K562 (cell line): Measurements from ENCODE around the gene APOC1. TPM values are rescaled to one million over a fixed set of nuclear protein-coding genes. Genes with fewer than 3 reads are reported as not detected.

Experiments
- CREB3 ChIP-seq: fragments of 450-650 bp; conservative IDR thresholded peaks from 2 replicates; pipeline ENCODE4 v1.6.1; 2016; ENCODE audit warnings: missing genetic modification characterization, low read depth, mild to moderate bottlenecking, missing compliant biosample characterization, moderate library complexity
- DNMT1 ChIP-seq: fragments of 450-650 bp; IDR thresholded peaks from 2 replicates; pipeline ENCODE4 v1.6.1; 2016; ENCODE audit warnings: antibody characterized with exemption, mild to moderate bottlenecking
- GABPA ChIP-seq: fragments of 200-800 bp; sonication (Bioruptor generic); conservative IDR thresholded peaks from 2 replicates; pipeline ENCODE4 v1.6.1; 2016; ENCODE audit warnings: low read depth, missing genetic modification characterization, missing compliant biosample characterization
- HIVEP1 ChIP-seq: fragments of 250-450 bp; sonication (Bioruptor Pico); IDR thresholded peaks from 2 replicates; pipeline ENCODE4 v1.4.0; 2020; ENCODE audit warnings: mild to moderate bottlenecking
- MNT ChIP-seq, 2 experiments: fragments of 450-650 bp; conservative IDR thresholded peaks; 2 replicates each; pipeline ENCODE4 v1.6.1; 2017; ENCODE audit warnings: mild to moderate bottlenecking in 2 of 2, moderate library complexity in 2 of 2
- NFRKB ChIP-seq: fragments of 450-650 bp; IDR thresholded peaks from 2 replicates; pipeline ENCODE4 v1.6.1; 2016; ENCODE audit warnings: low read depth
- NFXL1 ChIP-seq: fragments of 450-650 bp; formaldehyde crosslinking; IDR thresholded peaks from 2 replicates; pipeline ENCODE4 v1.4.0; 2021; ENCODE audit warnings: mild to moderate bottlenecking
- PRMT5 ChIP-seq: sonication (generic); formaldehyde crosslinking; IDR thresholded peaks from 2 replicates; pipeline ENCODE4 v1.5.0; 2020; ENCODE audit warnings: missing genetic modification reagents
- SIN3B ChIP-seq: fragments of 450-650 bp; IDR thresholded peaks from 2 replicates; pipeline ENCODE4 v1.6.1; 2017; ENCODE audit warnings: low read depth, mild to moderate bottlenecking, moderate library complexity
- SMARCE1 ChIP-seq: fragments of 450-650 bp; IDR thresholded peaks from 2 replicates; pipeline ENCODE4 v1.7.1; 2016; ENCODE audit warnings: mild to moderate bottlenecking
- SP1 ChIP-seq: sonication (generic); formaldehyde crosslinking; IDR thresholded peaks from 2 replicates; pipeline ENCODE4 v1.8.1; 2022; ENCODE audit warnings: mild to moderate bottlenecking, missing genetic modification reagents
- TAF7 ChIP-seq: fragments of 450-650 bp; IDR thresholded peaks from 2 replicates; pipeline ENCODE4 v1.6.1; 2016; ENCODE audit warnings: missing genetic modification characterization, missing compliant biosample characterization
- TCF15 ChIP-seq: fragments of 250-450 bp; sonication (Bioruptor Pico); IDR thresholded peaks from 2 replicates; pipeline ENCODE4 v1.8.0; 2022; ENCODE audit warnings: moderate library complexity, mild to moderate bottlenecking, inconsistent platforms
- ZC3H8 ChIP-seq: fragments of 450-650 bp; IDR thresholded peaks from 2 replicates; pipeline ENCODE4 v1.6.1; 2017
- ZFP36 ChIP-seq: fragments of 150-350 bp; IDR thresholded peaks from 2 replicates; pipeline ENCODE4 v1.6.1; 2018; ENCODE audit warnings: low read length, low read depth; ENCODE audit not compliant: partially characterized antibody
- ZNF24 ChIP-seq: fragments of 450-650 bp; IDR thresholded peaks from 2 replicates; pipeline ENCODE4 v1.6.1; 2016
- polyA plus RNA-seq, 8 experiments: library from polyadenylated mRNA; depleted of rRNA in 4 of 8; stranded (reverse) in 5 of 8; unstranded in 3 of 8; fragments of >200 nt; fragmentation: Nextera tagmentation in 2 of 8; fragmentation: Illumina TruSeq in 1 of 8; extraction: Ambion mirVana in 2 of 8; extraction: Trizol in 1 of 8; gene quantifications; 2 replicates each; pipeline versions ENCODE4 v1.2.1 to v1.2.3, GENCODE V29; 2011 to 2014; ENCODE audit warnings: inconsistent platforms in 1 of 8, missing spikeins in 1 of 8
- total RNA-seq, 7 experiments: library from RNA; depleted of rRNA in 6 of 7; stranded (reverse); fragments of >200 nt in 6 of 7; fragmentation: Illumina TruSeq in 2 of 7; extraction: Trizol in 2 of 7; gene quantifications; 2 replicates each; pipeline versions ENCODE4 v1.2.1 to v1.2.3, GENCODE V29; 2011 to 2021; ENCODE audit warnings: low replicate concordance in 1 of 7
- TF ChIP-seq, protein P1 (sequence below): fragments of 450-650 bp; IDR thresholded peaks from 2 replicates; pipeline ENCODE4 v1.6.1; 2016; ENCODE audit warnings: mild to moderate bottlenecking
- TF ChIP-seq, protein P2 (sequence below): sonication (generic); formaldehyde crosslinking; IDR thresholded peaks from 2 replicates; pipeline ENCODE4 v1.8.1; 2023; ENCODE audit warnings: mild to moderate bottlenecking, missing genetic modification reagents
- TF ChIP-seq, protein P3 (sequence below): fragments of 250-450 bp; sonication (Bioruptor Pico); IDR thresholded peaks from 2 replicates; pipeline ENCODE4 v1.4.0; 2020; ENCODE audit warnings: mild to moderate bottlenecking, moderate library complexity, borderline replicate concordance

APOC1 gene
- total and polyA plus RNA-seq, 9 of the 15 experiments (the other 6 are each of a cell fraction or from before 2014, with no cell fraction given), result 115 to 408 (median 220) TPM

GRCh38 chr19:44889830-44890365, 24.5 kb upstream of the APOC1 start (continued):
- TF ChIP-seq, protein P1, sequence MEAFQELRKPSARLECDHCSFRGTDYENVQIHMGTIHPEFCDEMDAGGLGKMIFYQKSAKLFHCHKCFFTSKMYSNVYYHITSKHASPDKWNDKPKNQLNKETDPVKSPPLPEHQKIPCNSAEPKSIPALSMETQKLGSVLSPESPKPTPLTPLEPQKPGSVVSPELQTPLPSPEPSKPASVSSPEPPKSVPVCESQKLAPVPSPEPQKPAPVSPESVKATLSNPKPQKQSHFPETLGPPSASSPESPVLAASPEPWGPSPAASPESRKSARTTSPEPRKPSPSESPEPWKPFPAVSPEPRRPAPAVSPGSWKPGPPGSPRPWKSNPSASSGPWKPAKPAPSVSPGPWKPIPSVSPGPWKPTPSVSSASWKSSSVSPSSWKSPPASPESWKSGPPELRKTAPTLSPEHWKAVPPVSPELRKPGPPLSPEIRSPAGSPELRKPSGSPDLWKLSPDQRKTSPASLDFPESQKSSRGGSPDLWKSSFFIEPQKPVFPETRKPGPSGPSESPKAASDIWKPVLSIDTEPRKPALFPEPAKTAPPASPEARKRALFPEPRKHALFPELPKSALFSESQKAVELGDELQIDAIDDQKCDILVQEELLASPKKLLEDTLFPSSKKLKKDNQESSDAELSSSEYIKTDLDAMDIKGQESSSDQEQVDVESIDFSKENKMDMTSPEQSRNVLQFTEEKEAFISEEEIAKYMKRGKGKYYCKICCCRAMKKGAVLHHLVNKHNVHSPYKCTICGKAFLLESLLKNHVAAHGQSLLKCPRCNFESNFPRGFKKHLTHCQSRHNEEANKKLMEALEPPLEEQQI, result no peak
- no peak; the same call in 1 of the 2 replicates for TF ChIP-seq SIN3B
- peak; percentile 18; the same call in 1 of the 2 replicates for TF ChIP-seq TAF7
- no peak for TF ChIP-seq PRMT5
- TF ChIP-seq SMARCE1, result peak; percentile 38; the same call in 1 of the 2 replicates
- TF ChIP-seq CREB3 (tag), result 0 out of 2 replicates have a peak, but pooled peaks have one; percentile 22
- peak; percentile 87 for TF ChIP-seq NFRKB
- no peak for TF ChIP-seq ZNF24
- TF ChIP-seq SP1 (CRISPR knock-in tag), result no peak
- no peak for TF ChIP-seq ZFP36
- 0 out of 2 replicates have a peak, but pooled peaks have one; percentile 55 for TF ChIP-seq DNMT1
- TF ChIP-seq, protein P2, sequence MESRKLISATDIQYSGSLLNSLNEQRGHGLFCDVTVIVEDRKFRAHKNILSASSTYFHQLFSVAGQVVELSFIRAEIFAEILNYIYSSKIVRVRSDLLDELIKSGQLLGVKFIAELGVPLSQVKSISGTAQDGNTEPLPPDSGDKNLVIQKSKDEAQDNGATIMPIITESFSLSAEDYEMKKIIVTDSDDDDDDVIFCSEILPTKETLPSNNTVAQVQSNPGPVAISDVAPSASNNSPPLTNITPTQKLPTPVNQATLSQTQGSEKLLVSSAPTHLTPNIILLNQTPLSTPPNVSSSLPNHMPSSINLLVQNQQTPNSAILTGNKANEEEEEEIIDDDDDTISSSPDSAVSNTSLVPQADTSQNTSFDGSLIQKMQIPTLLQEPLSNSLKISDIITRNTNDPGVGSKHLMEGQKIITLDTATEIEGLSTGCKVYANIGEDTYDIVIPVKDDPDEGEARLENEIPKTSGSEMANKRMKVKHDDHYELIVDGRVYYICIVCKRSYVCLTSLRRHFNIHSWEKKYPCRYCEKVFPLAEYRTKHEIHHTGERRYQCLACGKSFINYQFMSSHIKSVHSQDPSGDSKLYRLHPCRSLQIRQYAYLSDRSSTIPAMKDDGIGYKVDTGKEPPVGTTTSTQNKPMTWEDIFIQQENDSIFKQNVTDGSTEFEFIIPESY, result peak; percentile 92
- TF ChIP-seq TCF15, result no peak
- no peak for TF ChIP-seq HIVEP1 (CRISPR knock-in tag)
- TF ChIP-seq ZC3H8, result no peak
- TF ChIP-seq, protein P3, sequence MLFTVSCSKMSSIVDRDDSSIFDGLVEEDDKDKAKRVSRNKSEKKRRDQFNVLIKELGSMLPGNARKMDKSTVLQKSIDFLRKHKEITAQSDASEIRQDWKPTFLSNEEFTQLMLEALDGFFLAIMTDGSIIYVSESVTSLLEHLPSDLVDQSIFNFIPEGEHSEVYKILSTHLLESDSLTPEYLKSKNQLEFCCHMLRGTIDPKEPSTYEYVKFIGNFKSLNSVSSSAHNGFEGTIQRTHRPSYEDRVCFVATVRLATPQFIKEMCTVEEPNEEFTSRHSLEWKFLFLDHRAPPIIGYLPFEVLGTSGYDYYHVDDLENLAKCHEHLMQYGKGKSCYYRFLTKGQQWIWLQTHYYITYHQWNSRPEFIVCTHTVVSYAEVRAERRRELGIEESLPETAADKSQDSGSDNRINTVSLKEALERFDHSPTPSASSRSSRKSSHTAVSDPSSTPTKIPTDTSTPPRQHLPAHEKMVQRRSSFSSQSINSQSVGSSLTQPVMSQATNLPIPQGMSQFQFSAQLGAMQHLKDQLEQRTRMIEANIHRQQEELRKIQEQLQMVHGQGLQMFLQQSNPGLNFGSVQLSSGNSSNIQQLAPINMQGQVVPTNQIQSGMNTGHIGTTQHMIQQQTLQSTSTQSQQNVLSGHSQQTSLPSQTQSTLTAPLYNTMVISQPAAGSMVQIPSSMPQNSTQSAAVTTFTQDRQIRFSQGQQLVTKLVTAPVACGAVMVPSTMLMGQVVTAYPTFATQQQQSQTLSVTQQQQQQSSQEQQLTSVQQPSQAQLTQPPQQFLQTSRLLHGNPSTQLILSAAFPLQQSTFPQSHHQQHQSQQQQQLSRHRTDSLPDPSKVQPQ (CRISPR knock-in tag), result no peak
- no peak for TF ChIP-seq GABPA (tag)
- no peak for TF ChIP-seq NFXL1
- 0 out of 4 replicates have a peak, but pooled peaks of 1 of the 2 experiments have one; percentile 30 for TF ChIP-seq MNT (conservative IDR thresholded peaks at IDR 0.05)
